HepG2 (cell line): Measurements from ENCODE around the gene MEGF6. TPM values are rescaled to one million over a fixed set of nuclear protein-coding genes. Genes with fewer than 3 reads are reported as not detected.
A peak's percentile ranks its signal among the peaks of the same experiment; 100 is the strongest.

Source experiments
- AHDC1 ChIP-seq: sonication (generic); formaldehyde crosslinking; IDR thresholded peaks from 2 replicates; pipeline ENCODE4 v1.5.1; 2020; ENCODE audit warnings: mild to moderate bottlenecking, missing genetic modification reagents, borderline replicate concordance
- ARID2 ChIP-seq: sonication (generic); formaldehyde crosslinking; IDR thresholded peaks from 2 replicates; pipeline ENCODE4 v1.8.1; 2022; ENCODE audit warnings: mild to moderate bottlenecking, missing genetic modification reagents, borderline replicate concordance
- FOSL2 ChIP-seq: sonication (generic); formaldehyde crosslinking; IDR thresholded peaks from 2 replicates; pipeline ENCODE4 v1.4.0; 2020; ENCODE audit warnings: missing genetic modification reagents
- FOXO1 ChIP-seq: sonication (generic); formaldehyde crosslinking; IDR thresholded peaks from 2 replicates; pipeline ENCODE4 v1.4.0; 2020; ENCODE audit warnings: missing genetic modification reagents
- HNRNPL ChIP-seq: fragments of 200-400 bp; formaldehyde crosslinking; IDR thresholded peaks from 2 replicates; pipeline ENCODE4 v1.6.1; 2017; ENCODE audit warnings: mild to moderate bottlenecking, low read depth, low read length
- NFE2 ChIP-seq: sonication (generic); formaldehyde crosslinking; IDR thresholded peaks from 2 replicates; pipeline ENCODE4 v1.4.0; 2020; ENCODE audit warnings: missing genetic modification reagents
- NONO ChIP-seq, 2 experiments: fragments of 450-650 bp in 1 of 2; sonication (generic) in 1 of 2; formaldehyde crosslinking in 1 of 2; IDR thresholded peaks in 1 of 2; conservative IDR thresholded peaks in 1 of 2; 2 replicates each; pipeline versions ENCODE4 v1.6.1 to v1.8.0; 2017 to 2022; ENCODE audit warnings: mild to moderate bottlenecking in 1 of 2, missing genetic modification reagents in 1 of 2, moderate library complexity in 1 of 2
- NR1H2 ChIP-seq: sonication (generic); formaldehyde crosslinking; IDR thresholded peaks from 2 replicates; pipeline ENCODE4 v1.8.1; 2022; ENCODE audit warnings: low read depth, missing genetic modification reagents, borderline replicate concordance
- NR2F2 ChIP-seq: IDR thresholded peaks from 2 replicates; pipeline ENCODE4 v1.6.1; 2012; ENCODE audit warnings: low read depth, inconsistent platforms, borderline replicate concordance
- ONECUT2 ChIP-seq: sonication (generic); formaldehyde crosslinking; IDR thresholded peaks from 2 replicates; pipeline ENCODE4 v1.4.0; 2020; ENCODE audit warnings: missing genetic modification reagents
- SIX4 ChIP-seq: sonication (generic); formaldehyde crosslinking; IDR thresholded peaks from 2 replicates; pipeline ENCODE4 v1.4.0; 2020; ENCODE audit warnings: missing genetic modification reagents
- SRF ChIP-seq: IDR thresholded peaks from 2 replicates; pipeline ENCODE4 v1.6.1; 2011; ENCODE audit warnings: mild to moderate bottlenecking, low read depth, low read length, moderate library complexity
- ZBTB49 ChIP-seq: sonication (generic); formaldehyde crosslinking; IDR thresholded peaks from 2 replicates; pipeline ENCODE4 v1.4.0; 2020; ENCODE audit warnings: missing genetic modification reagents, borderline replicate concordance
- ZNF230 ChIP-seq: sonication (generic); formaldehyde crosslinking; IDR thresholded peaks from 2 replicates; pipeline ENCODE4 v1.4.0; 2020; ENCODE audit warnings: mild to moderate bottlenecking, missing genetic modification reagents
- ZNF3 ChIP-seq: IDR thresholded peaks from 2 replicates; pipeline ENCODE4 v1.7.0; 2017; ENCODE audit warnings: inconsistent platforms
- ZNF33B ChIP-seq: sonication (generic); formaldehyde crosslinking; IDR thresholded peaks from 2 replicates; pipeline ENCODE4 v1.5.1; 2020; ENCODE audit warnings: mild to moderate bottlenecking, missing genetic modification reagents
- ZNF382 ChIP-seq: sonication (generic); formaldehyde crosslinking; IDR thresholded peaks from 2 replicates; pipeline ENCODE4 v1.5.0; 2020; ENCODE audit warnings: missing genetic modification reagents, mild to moderate bottlenecking, borderline replicate concordance
- ZNF737 ChIP-seq: sonication (generic); formaldehyde crosslinking; IDR thresholded peaks from 2 replicates; pipeline ENCODE4 v1.5.0; 2020; ENCODE audit warnings: missing genetic modification reagents, mild to moderate bottlenecking, borderline replicate concordance
- ZNF740 ChIP-seq: sonication (generic); formaldehyde crosslinking; IDR thresholded peaks from 2 replicates; pipeline ENCODE4 v1.4.0; 2020; ENCODE audit warnings: missing genetic modification reagents
- ZNF879 ChIP-seq: sonication (generic); formaldehyde crosslinking; IDR thresholded peaks from 2 replicates; pipeline ENCODE4 v1.8.1; 2023; ENCODE audit warnings: missing genetic modification reagents
- ZSCAN9 ChIP-seq: IDR thresholded peaks from 2 replicates; pipeline ENCODE4 v1.6.1; 2016; ENCODE audit warnings: borderline replicate concordance
- polyA plus RNA-seq, 8 experiments: library from polyadenylated mRNA; depleted of rRNA in 3 of 8; stranded (reverse) in 7 of 8; unstranded in 1 of 8; fragments of >200 nt; fragmentation: Illumina TruSeq in 4 of 8; extraction: Trizol in 4 of 8; gene quantifications; 2 replicates each; pipeline versions ENCODE4 v1.2.1 to v1.2.3, GENCODE V29; 2011 to 2016; ENCODE audit warnings: low read depth in 4 of 8, missing spikeins in 1 of 8, mixed read lengths in 1 of 8; ENCODE audit not compliant: insufficient read depth in 1 of 8
- total RNA-seq, 5 experiments: library from RNA; depleted of rRNA; stranded (reverse); fragments of >200 nt; fragmentation: Illumina TruSeq; extraction: Trizol; gene quantifications; 2 replicates each; pipeline ENCODE4 v1.2.3, GENCODE V29; 2016; ENCODE audit warnings: low read depth in 1 of 5

Gene MEGF6
- total and polyA plus RNA-seq, 2 of the 13 experiments (the other 11 are each of a cell fraction or from before 2014, with no cell fraction given), result 1.9 TPM

DNA sequence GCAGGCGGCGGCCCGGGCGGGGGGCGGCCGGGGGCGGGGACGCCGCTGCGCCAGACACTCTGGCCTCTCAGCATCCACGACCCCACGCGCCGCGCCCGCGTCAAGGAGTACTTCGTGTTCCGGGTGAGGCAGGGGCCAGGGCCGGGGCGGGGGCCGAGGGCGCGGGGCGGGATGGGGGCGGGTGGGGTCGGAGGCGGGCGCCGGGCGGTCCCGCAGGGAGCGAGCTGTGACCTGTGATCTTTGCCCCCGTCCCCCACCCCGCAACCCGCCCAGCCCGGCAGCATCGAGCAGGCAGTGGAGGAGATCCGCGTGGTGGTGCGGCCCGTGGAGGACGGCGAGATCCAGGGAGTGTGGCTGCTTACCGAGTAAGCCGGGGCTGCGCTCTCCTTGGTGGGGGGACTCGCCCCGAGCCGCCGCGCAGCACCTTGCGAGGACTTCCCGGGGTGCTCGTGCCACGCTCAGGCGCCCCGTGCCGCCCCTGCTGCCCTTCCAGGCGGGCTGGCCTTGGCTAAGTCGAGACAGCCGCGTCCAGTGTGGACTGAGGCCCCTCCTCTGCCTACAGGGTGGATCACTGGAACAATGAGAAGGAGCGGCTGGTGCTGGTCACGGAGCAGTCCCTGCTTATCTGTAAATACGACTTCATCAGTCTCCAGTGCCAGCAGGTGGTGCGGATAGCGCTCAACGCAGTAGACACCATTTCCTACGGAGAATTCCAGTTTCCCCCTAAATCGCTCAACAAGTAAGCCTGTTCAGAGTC, 14.0 kb upstream of the MEGF6 start (continued):
- TF ChIP-seq ZSCAN9, result no peak
- TF ChIP-seq ZBTB49 (CRISPR knock-in tag), result no peak
- no peak for TF ChIP-seq NONO (IDR thresholded peaks at IDR 0.05)
- TF ChIP-seq NONO (CRISPR knock-in tag; conservative IDR thresholded peaks at IDR 0.05), result peak; percentile 60; the same call in 1 of the 2 replicates
- TF ChIP-seq ZNF230, result no peak
- no peak for TF ChIP-seq NR2F2
- TF ChIP-seq NR1H2, result no peak
- 0 out of 2 replicates have a peak, but pooled peaks have one; percentile 58 for TF ChIP-seq ZNF33B (CRISPR knock-in tag)
- no peak for TF ChIP-seq ZNF737 (CRISPR knock-in tag)
- TF ChIP-seq SIX4, result no peak
- no peak for TF ChIP-seq ZNF382 (CRISPR knock-in tag)
- no peak for TF ChIP-seq ONECUT2 (CRISPR knock-in tag)
- TF ChIP-seq ZNF879 (CRISPR knock-in tag), result no peak
- no peak for TF ChIP-seq ZNF3 (CRISPR knock-in tag)
- TF ChIP-seq FOXO1, result peak; percentile 21; the same call in 1 of the 2 replicates
- TF ChIP-seq HNRNPL, result peak; percentile 48; the same call in 1 of the 2 replicates
- no peak for TF ChIP-seq ARID2
- TF ChIP-seq AHDC1, result no peak
- no peak for TF ChIP-seq NFE2 (CRISPR knock-in tag)
- TF ChIP-seq ZNF740 (CRISPR knock-in tag), result no peak
- TF ChIP-seq SRF, result no peak
- TF ChIP-seq FOSL2 (CRISPR knock-in tag), result no peak
